Measurements from ENCODE around the gene PHTF1.

GRCh38 chr1:113701429-113701828 lies 57.9 kb downstream of the PHTF1 start:
- TF ChIP-seq CTCF (IDR thresholded peaks at IDR 0.05): no peak
- TF ChIP-seq EP300 (IDR thresholded peaks at IDR 0.05): no peak
